Neural cell (in vitro differentiated cells): ENCODE data around the gene PYGL. TPM values are rescaled to one million over a fixed set of nuclear protein-coding genes. Genes with fewer than 3 reads are reported as not detected.

Experiments
- H2AFZ ChIP-seq: fragments of 200-600, 300-800 bp; sonication (generic), shearing (Covaris generic); 2 replicates; pipeline ENCODE4 v1.6.0; 2014; ENCODE audit warnings: low read depth, mild to moderate bottlenecking, antibody characterized with exemption, low read length, moderate library complexity
- H3F3A ChIP-seq: fragments of 200-600 bp; shearing (Covaris generic); 2 replicates; pipeline ENCODE4 v1.6.1; 2016; ENCODE audit warnings: mild to moderate bottlenecking, moderate library complexity, mixed read lengths, antibody characterized with exemption, low read length; ENCODE audit not compliant: insufficient read depth, poor library complexity, severe bottlenecking
- H3K27ac ChIP-seq: fragments of 200-600, 300-800 bp; sonication (generic), shearing (Covaris generic); 2 replicates; pipeline ENCODE4 v1.5.1; 2014; ENCODE audit warnings: mild to moderate bottlenecking, low read length, moderate library complexity
- H3K27me3 ChIP-seq: fragments of 300-800, 200-600 bp; sonication (generic), shearing (Covaris generic); 2 replicates; pipeline ENCODE4 v1.6.0; 2014; ENCODE audit warnings: mild to moderate bottlenecking, low read depth, low read length, moderate library complexity; ENCODE audit not compliant: insufficient read depth
- H3K36me3 ChIP-seq: fragments of 300-800, 200-600 bp; sonication (generic), shearing (Covaris generic); 2 replicates; pipeline ENCODE4 v1.5.1; 2014; ENCODE audit warnings: mild to moderate bottlenecking, antibody characterized with exemption, low read length, moderate library complexity; ENCODE audit not compliant: insufficient read depth
- H3K4me2 ChIP-seq: fragments of 300-800, 200-600 bp; sonication (generic), shearing (Covaris generic); 2 replicates; pipeline ENCODE4 v1.6.0; 2014; ENCODE audit warnings: mild to moderate bottlenecking, low read length
- H3K4me3 ChIP-seq: fragments of 300-800, 200-600 bp; sonication (generic), shearing (Covaris generic); 2 replicates; pipeline ENCODE4 v1.5.1; 2014; ENCODE audit warnings: mild to moderate bottlenecking, low read length, moderate library complexity
- H3K79me2 ChIP-seq: fragments of 200-600 bp; shearing (Covaris generic); replicated peaks from 2 replicates; pipeline ENCODE4 v1.6.0; 2014; ENCODE audit warnings: mild to moderate bottlenecking, low read length, moderate library complexity; ENCODE audit not compliant: insufficient read depth
- H3K9ac ChIP-seq: fragments of 300-800, 200-600 bp; sonication (generic), shearing (Covaris generic); 2 replicates; pipeline ENCODE4 v1.6.1; 2016; ENCODE audit warnings: mild to moderate bottlenecking, low read length, mixed read lengths
- H3K9me2 ChIP-seq: fragments of 200-600 bp; shearing (Covaris generic); 2 replicates; pipeline ENCODE4 v1.6.1; 2016; ENCODE audit warnings: mild to moderate bottlenecking, low read length, mixed read lengths; ENCODE audit not compliant: insufficient read depth
- H3K9me3 ChIP-seq: fragments of 200-600, 300-800 bp; sonication (generic), shearing (Covaris generic); 2 replicates; pipeline ENCODE4 v1.6.1; 2016; ENCODE audit warnings: mild to moderate bottlenecking, mixed run types, low read length, moderate library complexity, mixed read lengths
- H4K20me1 ChIP-seq: fragments of 200-600 bp; shearing (Covaris generic); 2 replicates; pipeline ENCODE4 v1.6.1; 2016; ENCODE audit warnings: mild to moderate bottlenecking, mixed run types; ENCODE audit not compliant: insufficient read depth
- EP300 ChIP-seq: fragments of 450-650 bp; conservative IDR thresholded peaks from 2 replicates; pipeline ENCODE4 v1.6.1; 2014; ENCODE audit warnings: antibody characterized with exemption, mild to moderate bottlenecking, moderate library complexity; ENCODE audit not compliant: poor library complexity, severe bottlenecking
- EZH2 ChIP-seq: fragments of 200-600, 300-800 bp; shearing (Covaris generic), sonication (generic); IDR thresholded peaks from 2 replicates; pipeline ENCODE4 v1.6.1; 2014; ENCODE audit warnings: antibody characterized with exemption, low read length, borderline replicate concordance, mild to moderate bottlenecking; ENCODE audit not compliant: insufficient read depth, poor library complexity, severe bottlenecking
- MXI1 ChIP-seq: fragments of 450-650 bp; conservative IDR thresholded peaks from 2 replicates; pipeline ENCODE4 v1.6.1; 2014; ENCODE audit warnings: antibody characterized with exemption, mild to moderate bottlenecking; ENCODE audit not compliant: poor library complexity, severe bottlenecking
- POLR2AphosphoS5 ChIP-seq: IDR thresholded peaks from 2 replicates; pipeline ENCODE4 v1.6.1; 2012
- RAD21 ChIP-seq: fragments of 450-650 bp; conservative IDR thresholded peaks from 2 replicates; pipeline ENCODE4 v1.6.1; 2014; ENCODE audit warnings: antibody characterized with exemption, mild to moderate bottlenecking, moderate library complexity
- SMC3 ChIP-seq: fragments of 450-650 bp; conservative IDR thresholded peaks from 2 replicates; pipeline ENCODE4 v1.6.1; 2014; ENCODE audit warnings: antibody characterized with exemption, mild to moderate bottlenecking, moderate library complexity; ENCODE audit not compliant: poor library complexity
- TAF1 ChIP-seq: IDR thresholded peaks from 2 replicates; pipeline ENCODE4 v1.6.1; 2012; ENCODE audit warnings: low read depth
- polyA plus RNA-seq: library from polyadenylated mRNA; depleted of rRNA; stranded (reverse); fragments of >200 nt; gene quantifications from 2 replicates; pipeline ENCODE4 v1.2.3, GENCODE V29; 2014
- TF ChIP-seq, protein P1 (sequence below): fragments of 450-650 bp; IDR thresholded peaks from 2 replicates; pipeline ENCODE4 v1.5.1; 2014; ENCODE audit warnings: antibody characterized with exemption, mild to moderate bottlenecking, moderate library complexity; ENCODE audit not compliant: poor library complexity, severe bottlenecking
- TF ChIP-seq, protein P2 (sequence below): IDR thresholded peaks from 2 replicates; pipeline ENCODE4 v1.6.1; 2012; ENCODE audit warnings: borderline replicate concordance

The PYGL gene
- polyA plus RNA-seq, 1 donor from 2014 or later = not detected

DNA sequence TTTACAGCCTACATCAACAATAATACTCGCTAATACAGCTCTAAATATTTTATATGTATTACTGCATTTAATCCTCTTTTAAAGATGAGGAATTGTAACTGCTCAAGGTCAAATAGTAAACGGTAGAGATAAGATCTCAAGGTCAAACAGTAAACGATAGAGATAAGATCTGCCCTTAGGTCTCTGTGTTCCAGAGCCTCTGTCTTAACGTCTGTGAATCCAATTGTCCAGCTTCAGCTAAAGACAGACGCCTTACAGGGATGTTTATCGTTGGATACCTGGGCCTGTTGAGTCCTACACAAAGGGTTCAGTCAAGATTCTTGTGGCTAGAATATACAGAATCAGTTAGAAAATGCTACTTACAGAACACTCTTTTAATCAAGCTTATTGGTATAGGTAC lies 20.0 kb downstream of the PYGL start:
- Histone ChIP-seq H3K9me2 (no peaks in the 10 kb centered on the region), H3K4me3 (no peak overlapping the region), H3K27ac (no peak overlapping the region), H3K36me3 (no peaks in the 10 kb centered on the region), H3K79me2 (no peaks in the 10 kb centered on the region), H3K9ac (no peak overlapping the region), H3K4me2 (no peak overlapping the region), H3K27me3 (no peaks in the 10 kb centered on the region), H3F3A (no peaks in the 10 kb centered on the region), H2AFZ (no peak overlapping the region), H3K9me3 (no peaks in the 10 kb centered on the region), H4K20me1 (no peaks in the 10 kb centered on the region)
- TF ChIP-seq EP300 (no peak), POLR2AphosphoS5 (no peak), EZH2 (no peak), SMC3 (no peak), RAD21 (no peak), MXI1 (no peak), TAF1 (no peak)
- TF ChIP-seq, protein P1, sequence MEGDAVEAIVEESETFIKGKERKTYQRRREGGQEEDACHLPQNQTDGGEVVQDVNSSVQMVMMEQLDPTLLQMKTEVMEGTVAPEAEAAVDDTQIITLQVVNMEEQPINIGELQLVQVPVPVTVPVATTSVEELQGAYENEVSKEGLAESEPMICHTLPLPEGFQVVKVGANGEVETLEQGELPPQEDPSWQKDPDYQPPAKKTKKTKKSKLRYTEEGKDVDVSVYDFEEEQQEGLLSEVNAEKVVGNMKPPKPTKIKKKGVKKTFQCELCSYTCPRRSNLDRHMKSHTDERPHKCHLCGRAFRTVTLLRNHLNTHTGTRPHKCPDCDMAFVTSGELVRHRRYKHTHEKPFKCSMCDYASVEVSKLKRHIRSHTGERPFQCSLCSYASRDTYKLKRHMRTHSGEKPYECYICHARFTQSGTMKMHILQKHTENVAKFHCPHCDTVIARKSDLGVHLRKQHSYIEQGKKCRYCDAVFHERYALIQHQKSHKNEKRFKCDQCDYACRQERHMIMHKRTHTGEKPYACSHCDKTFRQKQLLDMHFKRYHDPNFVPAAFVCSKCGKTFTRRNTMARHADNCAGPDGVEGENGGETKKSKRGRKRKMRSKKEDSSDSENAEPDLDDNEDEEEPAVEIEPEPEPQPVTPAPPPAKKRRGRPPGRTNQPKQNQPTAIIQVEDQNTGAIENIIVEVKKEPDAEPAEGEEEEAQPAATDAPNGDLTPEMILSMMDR = no peak
- TF ChIP-seq, protein P2, sequence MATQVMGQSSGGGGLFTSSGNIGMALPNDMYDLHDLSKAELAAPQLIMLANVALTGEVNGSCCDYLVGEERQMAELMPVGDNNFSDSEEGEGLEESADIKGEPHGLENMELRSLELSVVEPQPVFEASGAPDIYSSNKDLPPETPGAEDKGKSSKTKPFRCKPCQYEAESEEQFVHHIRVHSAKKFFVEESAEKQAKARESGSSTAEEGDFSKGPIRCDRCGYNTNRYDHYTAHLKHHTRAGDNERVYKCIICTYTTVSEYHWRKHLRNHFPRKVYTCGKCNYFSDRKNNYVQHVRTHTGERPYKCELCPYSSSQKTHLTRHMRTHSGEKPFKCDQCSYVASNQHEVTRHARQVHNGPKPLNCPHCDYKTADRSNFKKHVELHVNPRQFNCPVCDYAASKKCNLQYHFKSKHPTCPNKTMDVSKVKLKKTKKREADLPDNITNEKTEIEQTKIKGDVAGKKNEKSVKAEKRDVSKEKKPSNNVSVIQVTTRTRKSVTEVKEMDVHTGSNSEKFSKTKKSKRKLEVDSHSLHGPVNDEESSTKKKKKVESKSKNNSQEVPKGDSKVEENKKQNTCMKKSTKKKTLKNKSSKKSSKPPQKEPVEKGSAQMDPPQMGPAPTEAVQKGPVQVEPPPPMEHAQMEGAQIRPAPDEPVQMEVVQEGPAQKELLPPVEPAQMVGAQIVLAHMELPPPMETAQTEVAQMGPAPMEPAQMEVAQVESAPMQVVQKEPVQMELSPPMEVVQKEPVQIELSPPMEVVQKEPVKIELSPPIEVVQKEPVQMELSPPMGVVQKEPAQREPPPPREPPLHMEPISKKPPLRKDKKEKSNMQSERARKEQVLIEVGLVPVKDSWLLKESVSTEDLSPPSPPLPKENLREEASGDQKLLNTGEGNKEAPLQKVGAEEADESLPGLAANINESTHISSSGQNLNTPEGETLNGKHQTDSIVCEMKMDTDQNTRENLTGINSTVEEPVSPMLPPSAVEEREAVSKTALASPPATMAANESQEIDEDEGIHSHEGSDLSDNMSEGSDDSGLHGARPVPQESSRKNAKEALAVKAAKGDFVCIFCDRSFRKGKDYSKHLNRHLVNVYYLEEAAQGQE = no peak

DNA sequence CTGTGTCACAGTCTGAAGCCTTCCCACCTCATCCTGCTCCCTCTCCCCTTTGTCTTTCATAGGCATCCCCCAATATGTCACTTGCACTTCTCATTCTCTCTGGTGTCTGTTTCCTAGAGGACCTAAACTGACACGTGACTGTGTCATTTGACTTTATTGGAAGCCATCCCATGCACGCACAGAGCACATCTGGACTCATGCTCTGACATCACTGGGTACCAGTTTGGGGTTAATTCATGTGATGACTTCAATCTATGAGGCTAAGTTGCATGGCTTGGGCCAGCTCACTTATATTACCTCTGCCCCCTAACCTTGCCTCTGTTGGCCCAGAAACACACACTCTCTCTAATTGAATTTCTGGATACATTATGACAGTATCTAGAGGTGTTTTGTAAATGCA lies 21.5 kb downstream of the PYGL start:
- TF ChIP-seq EZH2 (no peak), EP300 (no peak), SMC3 (no peak), TAF1 (no peak), POLR2AphosphoS5 (no peak), MXI1 (no peak), RAD21 (no peak)
- TF ChIP-seq, protein P1 = no peak
- TF ChIP-seq, protein P2 = no peak
- Histone ChIP-seq H3K9ac (no peak overlapping the region), H3K79me2 (no peaks in the 10 kb centered on the region), H4K20me1 (no peaks in the 10 kb centered on the region), H3K4me2 (no peak overlapping the region), H3K27ac (no peak overlapping the region), H3K4me3 (no peak overlapping the region), H3F3A (no peaks in the 10 kb centered on the region), H3K36me3 (no peaks in the 10 kb centered on the region), H3K9me2 (no peaks in the 10 kb centered on the region), H3K27me3 (no peaks in the 10 kb centered on the region), H3K9me3 (no peaks in the 10 kb centered on the region), H2AFZ (no peak overlapping the region)
